Psoas muscle (tissue), 8 donors: ENCODE data around the gene ALKAL2. TPM values are rescaled to one million over a fixed set of nuclear protein-coding genes. Genes with fewer than 3 reads are reported as not detected.

Experiments
- ATAC-seq, 4 donors: fragments of 200-7000 bp; cut with Tn5 transposase; one replicate each; pipeline ENCODE4 v1.9.1; 2020; ENCODE audit warnings: moderate library complexity in 3 of 4, mild to moderate bottlenecking in 2 of 4
- DNase-seq, 2 donors: peaks; one replicate each; pipeline ENCODE4 v3.0.0-alpha.2; 2020
- H3K27ac ChIP-seq: fragments of 200-600 bp; one replicate; pipeline ENCODE4 v1.8.0; 2022
- H3K27me3 ChIP-seq, 3 donors: fragments of 200-600 bp in 1 of 3; one replicate each; pipeline versions ENCODE4 v1.6.1 to v1.8.0; 2013 to 2022; ENCODE audit warnings: low read length in 2 of 3, mild to moderate bottlenecking in 2 of 3, moderate library complexity in 1 of 3; ENCODE audit not compliant: insufficient read depth in 3 of 3
- H3K36me3 ChIP-seq, 2 donors: fragments of 200-600 bp in 1 of 2; one replicate each; pipeline versions ENCODE4 v1.6.1 to v1.8.0; 2013 to 2022; ENCODE audit warnings: low read depth in 1 of 2, mild to moderate bottlenecking in 1 of 2, moderate library complexity in 1 of 2; ENCODE audit not compliant: insufficient read depth in 1 of 2
- H3K4me1 ChIP-seq: fragments of 200-600 bp; one replicate; pipeline ENCODE4 v1.8.0; 2022
- H3K4me3 ChIP-seq: fragments of 200-600 bp; one replicate; pipeline ENCODE4 v1.8.0; 2022; ENCODE audit warnings: mild to moderate bottlenecking
- H3K9me3 ChIP-seq: fragments of 200-600 bp; one replicate; pipeline ENCODE4 v1.8.0; 2022
- CTCF ChIP-seq: fragments of 200-600 bp; IDR thresholded peaks from one replicate; pipeline ENCODE4 v1.8.0; 2022; ENCODE audit warnings: antibody characterized with exemption
- WGBS, 3 donors: extraction: QIAGEN DNeasy Blood & Tissue Kit; methylation state at CpG; one replicate each; pipeline versions ENCODE4 v1.1.6 to v1.1.7; 2013; 5-methylcytosine and 5-hydroxymethylcytosine counted together
- intact Hi-C, 2 donors: fragments of 100-400 bp; cut with DNase I; formaldehyde crosslinking; loops; one replicate each; pipeline versions ENCODE4 v1.11.0 to v1.14.2; 2022
- polyA plus RNA-seq, 3 donors: library from polyadenylated mRNA; stranded (reverse); fragments of 200-250 nt; gene quantifications; one replicate each; pipeline ENCODE4 v1.2.3, GENCODE V29; 2013
- total RNA-seq, 4 donors: library from RNA; stranded (reverse); fragmentation: NEBNext Ultra II Directional in 2 of 4; extraction: Animal tissue kit (Norgen Biotek cat#: 25700) in 2 of 4; gene quantifications; one replicate each; pipeline versions ENCODE4 v1.2.1 to v1.2.4, GENCODE V29; 2021 to 2023
- donor health status: healthy with polysubstance abuse.
- donor health status: DM: no; HTN: no; CAD: no; lungs with moderate emphysema.
- donor health status: Bipolar disorder and iron deficiency.
- donor health status: healthy.
- donor health status: DM: yes; HTN: yes; CAD: no.
- donor health status: DM: no; HTN: no; CAD: no.
- donor health status: DM: no; HTN: no; CAD: no.
- donor health status: DM: yes; HTN: yes; CAD: no.

Gene ALKAL2
- total and polyA plus RNA-seq, 7 donors: 0.26 to 1.1 (median 0.42) TPM; not detected in 3

DNA sequence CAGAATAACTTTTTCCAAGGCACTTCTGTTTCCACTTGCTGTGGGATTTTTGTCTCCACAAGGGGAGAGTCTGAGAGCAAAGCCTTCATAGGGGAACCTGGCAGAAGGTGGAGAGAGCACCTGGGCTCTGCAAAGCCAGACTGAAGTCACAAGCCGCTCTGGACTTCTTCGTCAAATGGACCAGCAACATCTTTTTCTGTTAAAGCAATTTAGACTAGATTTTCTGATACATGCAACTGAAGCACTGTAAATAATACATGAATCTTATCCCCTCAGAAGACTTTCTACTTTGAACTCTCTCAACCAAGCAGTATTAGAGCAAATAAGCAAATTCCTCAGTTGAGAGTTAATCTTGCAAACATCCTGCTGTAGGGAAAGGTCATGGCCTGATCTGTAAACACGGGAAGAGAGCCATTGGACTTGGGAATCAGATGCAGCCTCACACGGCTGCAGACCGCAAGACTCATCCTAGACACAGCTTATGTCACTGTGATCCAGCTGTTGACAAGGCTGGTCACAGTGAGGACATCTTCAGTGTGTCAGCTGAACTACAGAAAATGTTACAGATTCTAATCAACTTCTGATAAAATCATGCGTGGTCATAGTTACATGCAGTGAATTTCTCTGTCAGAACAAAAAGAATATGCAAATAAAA, 27.3 kb downstream of the ALKAL2 start:
- Histone ChIP-seq H3K27me3 (no peaks in the 10 kb centered on the region), H3K4me1 (peaks cover 9% of the 10 kb centered on the region), H3K36me3 (no peaks in the 10 kb centered on the region), H3K9me3 (peaks cover 12% of the 10 kb centered on the region), H3K4me3 (no peak overlapping the region), H3K27ac (no peak overlapping the region)
- intact Hi-C loops: loop anchor here in 1 of 2 donors (10.0 kb wide), 1 partner anchor 414 kb away; the partner anchor contains the start of gene TMEM18
- no peak for ATAC-seq
- 69 to 86% (median 71%) methylated on average over 6 of the region's 6 CpGs for WGBS, 3 donors
- no peak for DNase-seq
- no peak for TF ChIP-seq CTCF

DNA sequence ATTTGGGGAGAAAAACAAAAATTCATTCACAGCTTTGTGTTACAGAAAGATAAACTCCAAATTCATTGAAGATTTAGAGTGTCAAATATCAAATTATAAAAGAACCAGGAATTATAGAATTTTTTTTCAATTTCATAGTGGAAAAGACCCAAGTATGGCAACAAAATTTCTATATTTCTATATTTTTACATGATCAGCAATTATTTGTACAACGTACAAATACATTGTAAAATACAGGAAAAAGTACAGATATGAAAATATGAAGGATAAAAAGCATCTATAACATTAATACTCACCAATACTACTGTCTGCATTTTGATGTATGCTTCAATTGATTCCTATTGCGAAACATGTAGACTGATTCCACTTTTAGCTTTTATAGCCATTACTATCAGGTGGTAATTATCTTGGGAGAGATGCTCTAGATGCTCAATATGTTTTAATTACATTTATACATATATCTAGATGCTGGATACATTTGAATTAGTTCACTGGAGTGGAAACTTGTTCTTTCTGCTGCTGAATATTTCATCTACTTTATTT, 28.0 kb downstream of the ALKAL2 start:
- Histone ChIP-seq H3K36me3 (no peaks in the 10 kb centered on the region), H3K27me3 (no peaks in the 10 kb centered on the region), H3K9me3 (peaks cover 12% of the 10 kb centered on the region), H3K27ac (no peak overlapping the region), H3K4me1 (peaks cover 7% of the 10 kb centered on the region), H3K4me3 (no peak overlapping the region)
- WGBS, 3 donors: 99 to 100% (median 99%) methylated on average over 2 of the region's 2 CpGs
- TF ChIP-seq CTCF: no peak
- intact Hi-C loops: loop anchor here in 1 of 2 donors (10.0 kb wide), 1 partner anchor 415 kb away; the partner anchor contains the start of gene TMEM18
- ATAC-seq: no peak
- DNase-seq: no peak

- 85 to 92% (median 90%) methylated on average over 3 of the region's 3 CpGs for WGBS, 3 donors
- TF ChIP-seq CTCF: no peak
- no peak overlapping the region for H3K27ac ChIP-seq
- H3K27me3 ChIP-seq: no peaks in the 10 kb centered on the region
- H3K4me1 ChIP-seq: peaks cover 7% of the 10 kb centered on the region
- DNase-seq (no peak), ATAC-seq (no peak)
- peaks cover 12% of the 10 kb centered on the region for H3K9me3 ChIP-seq
- intact Hi-C loops: no loop called here
- no peaks in the 10 kb centered on the region for H3K36me3 ChIP-seq
- no peak overlapping the region for H3K4me3 ChIP-seq
These were observed 29.0 kb downstream of the ALKAL2 start for GRCh38 chr2:258933-259332.

- H3K27me3 ChIP-seq: no peaks in the 10 kb centered on the region
- no peaks in the 10 kb centered on the region for H3K36me3 ChIP-seq
- no peak overlapping the region for H3K4me3 ChIP-seq
- DNase-seq (no peak), ATAC-seq (no peak)
- 98 to 100% (median 99%) methylated on average over 2 of the region's 2 CpGs for WGBS, 3 donors
- no peaks in the 10 kb centered on the region for H3K4me1 ChIP-seq
- no peak overlapping the region for H3K27ac ChIP-seq
- intact Hi-C loops: no loop called here
- peaks cover 12% of the 10 kb centered on the region for H3K9me3 ChIP-seq
- TF ChIP-seq CTCF: no peak
These were observed 30.0 kb downstream of the ALKAL2 start for GRCh38 chr2:257842-258241.
